ENCODE results near the gene ZNF716. TPM values are rescaled to one million over a fixed set of nuclear protein-coding genes. Genes with fewer than 3 reads are reported as not detected.
"Not testable (repeated sequence)": the region's sequence is repeated elsewhere in the genome, so short reads cannot be mapped to it uniquely, and the experiment has no call there.

Gene ZNF716
- total and polyA plus RNA-seq, 10 donors, result not detected

GRCh38 chr7:57480304-57480703 is 30.3 kb downstream of the ZNF716 start:
- not testable (repeated sequence) for H3K4me3 ChIP-seq; H3K27me3 ChIP-seq (replicated peaks in 1 of 7); DNase-seq; H3K4me1 ChIP-seq; H3K36me3 ChIP-seq; H3K27ac ChIP-seq
- peaks cover 0 to 96% (median 84%) of the 10 kb centered on the region in 8 donors for H3K9me3 ChIP-seq
- peak in 2 of 11 experiments; percentile 10 to 11 for TF ChIP-seq CTCF (IDR thresholded peaks at IDR 0.05 in 8 of 11, conservative IDR thresholded peaks at IDR 0.05 in 3 of 11)
- intact Hi-C loops (cut with DNase I; ENCODE audit: low total_unique reads), result loop anchor here (5.0 kb wide), 1 partner anchor 173 kb away; no protein-coding TSS in a partner anchor

GRCh38 chr7:57485022-57485421 is 35.0 kb downstream of the ZNF716 start:
- WGBS, 5 donors, result 84 to 90% (median 87%) methylated on average over 18 to 21 of the region's 21 CpGs
- peaks cover 0 to 98% (median 85%) of the 10 kb centered on the region in 8 donors for H3K9me3 ChIP-seq
- intact Hi-C loops (cut with DNase I; ENCODE audit: low total_unique reads); H3K4me1 ChIP-seq; H3K36me3 ChIP-seq; DNase-seq; H3K27me3 ChIP-seq (replicated peaks in 1 of 7); H3K27ac ChIP-seq; H3K4me3 ChIP-seq: not testable (repeated sequence)

GRCh38 chr7:57487957-57488356 is 38.0 kb downstream of the ZNF716 start:
- no peaks in the 10 kb centered on the region for H3K27me3 ChIP-seq (replicated peaks in 1 of 7)
- 80 to 86% (median 84%) methylated on average over 13 of the region's 13 CpGs for WGBS, 5 donors
- no peak for DNase-seq
- H3K4me1 ChIP-seq, result no peaks in the 10 kb centered on the region
- H3K27ac ChIP-seq, result no peak overlapping the region
- H3K4me3 ChIP-seq, result no peak overlapping the region
- TF ChIP-seq POLR2AphosphoS5 (IDR thresholded peaks at IDR 0.05) (no peak), POLR2A (IDR thresholded peaks at IDR 0.05) (no peak), CTCF (IDR thresholded peaks at IDR 0.05 in 8 of 11, conservative IDR thresholded peaks at IDR 0.05 in 3 of 11) (no peak)
- intact Hi-C loops (cut with DNase I; ENCODE audit: low total_unique reads), result no loop called here
- H3K9me3 ChIP-seq, result peaks cover 0 to 98% (median 92%) of the 10 kb centered on the region in 8 donors
- no peaks in the 10 kb centered on the region for H3K36me3 ChIP-seq

- intact Hi-C loops (cut with DNase I; ENCODE audit: low total_unique reads); H3K4me1 ChIP-seq; DNase-seq; H3K27ac ChIP-seq; H3K4me3 ChIP-seq; H3K36me3 ChIP-seq; H3K27me3 ChIP-seq (replicated peaks in 1 of 7): not testable (repeated sequence)
- H3K9me3 ChIP-seq, result peaks cover 0 to 98% (median 84%) of the 10 kb centered on the region in 8 donors
- 76 to 85% (median 82%) methylated on average over 8 of the region's 8 CpGs for WGBS, 5 donors
Measured at GRCh38 chr7:57495111-57495510, 45.1 kb downstream of the ZNF716 start.

- TF ChIP-seq POLR2A (IDR thresholded peaks at IDR 0.05) (no peak), CTCF (IDR thresholded peaks at IDR 0.05 in 8 of 11, conservative IDR thresholded peaks at IDR 0.05 in 3 of 11) (no peak), POLR2AphosphoS5 (IDR thresholded peaks at IDR 0.05) (no peak)
- no peak for DNase-seq
- Histone ChIP-seq H3K27me3 (replicated peaks in 1 of 7) (no peaks in the 10 kb centered on the region), H3K9me3 (peaks cover 0 to 98% (median 84%) of the 10 kb centered on the region in 8 donors), H3K27ac (no peak overlapping the region), H3K4me1 (no peaks in the 10 kb centered on the region), H3K36me3 (no peaks in the 10 kb centered on the region), H3K4me3 (no peak overlapping the region)
- 63 to 69% (median 68%) methylated on average over 6 of the region's 6 CpGs for WGBS, 5 donors
- intact Hi-C loops (cut with DNase I; ENCODE audit: low total_unique reads), result no loop called here
Measured at GRCh38 chr7:57496395-57496794, 46.4 kb downstream of the ZNF716 start.
